NOMO-1 treated with dmso at 0.1 percent for 144 hours (cell line): ENCODE results near the gene SLC37A2.
"Not testable (repeated sequence)": the region's sequence is repeated elsewhere in the genome, so short reads cannot be mapped to it uniquely, and the experiment has no call there.

ENCODE experiments used
- DNase-seq: peaks from one replicate; lab custom pipeline; 2025; ENCODE audit not compliant: unreplicated experiment; lab: John Stamatoyannopoulos, UW

The SLC37A2 gene

GRCh38 chr11:125062931-125063428 lies at the start of gene SLC37A2:
Gene SLC37A2 (plus strand): TSS chr11:125063305. CDS start chr11:125063368, 63 bp downstream.
- DNase-seq: peak; percentile 76

- no peak for DNase-seq
Observed at GRCh38 chr11:125016413-125016812, 46.7 kb upstream of the SLC37A2 start.

GRCh38 chr11:125020342-125020741 lies 42.8 kb upstream of the SLC37A2 start:
- no peak for DNase-seq

- no peak for DNase-seq
Observed at GRCh38 chr11:125022551-125022950, 40.6 kb upstream of the SLC37A2 start.

GRCh38 chr11:125025968-125026367 lies 37.1 kb upstream of the SLC37A2 start:
- DNase-seq: no peak

- not testable (repeated sequence) for DNase-seq
Observed at GRCh38 chr11:125029431-125029830, 33.7 kb upstream of the SLC37A2 start.

GRCh38 chr11:125036933-125037332 lies 26.2 kb upstream of the SLC37A2 start:
- DNase-seq: no peak

- no peak for DNase-seq
Observed at GRCh38 chr11:125049164-125049792, 13.8 kb upstream of the SLC37A2 start.

GRCh38 chr11:125052047-125052446 lies 11.1 kb upstream of the SLC37A2 start:
- DNase-seq: no peak

- DNase-seq: no peak
Observed at GRCh38 chr11:125053167-125053566, 9.9 kb upstream of the SLC37A2 start.

- DNase-seq: no peak
Observed at GRCh38 chr11:125055107-125055715, 7.9 kb upstream of the SLC37A2 start.

- DNase-seq: not testable (repeated sequence)
Observed at GRCh38 chr11:125056111-125056510, 7.0 kb upstream of the SLC37A2 start.

GRCh38 chr11:125056931-125057692 lies 6.0 kb upstream of the SLC37A2 start:
- no peak for DNase-seq

GRCh38 chr11:125057693-125058016 lies 5.5 kb upstream of the SLC37A2 start:
- no peak for DNase-seq

- DNase-seq: no peak
Observed at GRCh38 chr11:125061281-125061680, 1.8 kb upstream of the SLC37A2 start.

- DNase-seq: no peak
Observed at GRCh38 chr11:125062218-125062930, 731 bp upstream of the SLC37A2 start.

- no peak for DNase-seq
Observed at GRCh38 chr11:125063429-125064043, 431 bp downstream of the SLC37A2 start.

- DNase-seq: no peak
Observed at GRCh38 chr11:125064070-125064469, 965 bp downstream of the SLC37A2 start.

- DNase-seq: no peak
Observed at GRCh38 chr11:125068368-125068767, 5.3 kb downstream of the SLC37A2 start.

- no peak for DNase-seq
Observed at GRCh38 chr11:125069008-125069407, 5.9 kb downstream of the SLC37A2 start.

GRCh38 chr11:125069796-125070195 lies 6.7 kb downstream of the SLC37A2 start:
- DNase-seq: no peak
